Type B pancreatic cell (in vitro differentiated cells): ENCODE measurements around the gene TREX2. TPM values are rescaled to one million over a fixed set of nuclear protein-coding genes. Genes with fewer than 3 reads are reported as not detected.
"Not testable (repeated sequence)": the region's sequence is repeated elsewhere in the genome, so short reads cannot be mapped to it uniquely, and the experiment has no call there.

Experiments used
- DNase-seq: peaks from one replicate; pipeline ENCODE4 v3.0.0; 2021; ENCODE audit warnings: mixed read lengths; ENCODE audit not compliant: unreplicated experiment; ENCODE audit errors: extremely low spot score
- H3K27ac Mint-ChIP-seq: 2 replicates; pipeline ENCODE4 v1.8.0; 2021; ENCODE audit warnings: mild to moderate bottlenecking, mixed read lengths
- H3K27me3 Mint-ChIP-seq: 2 replicates; pipeline ENCODE4 v1.8.0; 2021; ENCODE audit warnings: mixed read lengths
- H3K36me3 Mint-ChIP-seq: 2 replicates; pipeline ENCODE4 v1.8.0; 2021; ENCODE audit warnings: mixed read lengths
- H3K4me1 Mint-ChIP-seq: one replicate; pipeline ENCODE4 v1.8.0; 2021; ENCODE audit warnings: mixed read lengths; ENCODE audit not compliant: unreplicated experiment
- H3K4me3 Mint-ChIP-seq: 2 replicates; pipeline ENCODE4 v1.8.0; 2021; ENCODE audit warnings: mild to moderate bottlenecking, mixed read lengths
- H3K9me3 Mint-ChIP-seq: 2 replicates; pipeline ENCODE4 v1.8.0; 2021; ENCODE audit warnings: mixed read lengths
- total RNA-seq: library from RNA; stranded (reverse); gene quantifications from 2 replicates; pipeline ENCODE4 v1.2.1, GENCODE V29; 2021; ENCODE audit warnings: low replicate concordance
- TF ChIP-seq, protein P1 (sequence below): fragments of 200-600 bp; sonication (generic); conservative IDR thresholded peaks from 2 replicates; pipeline ENCODE4 v1.5.0; 2021; ENCODE audit warnings: antibody characterized with exemption, mild to moderate bottlenecking

TREX2 gene
- total RNA-seq, 1 donor from 2014 or later = 0.72 TPM

DNA sequence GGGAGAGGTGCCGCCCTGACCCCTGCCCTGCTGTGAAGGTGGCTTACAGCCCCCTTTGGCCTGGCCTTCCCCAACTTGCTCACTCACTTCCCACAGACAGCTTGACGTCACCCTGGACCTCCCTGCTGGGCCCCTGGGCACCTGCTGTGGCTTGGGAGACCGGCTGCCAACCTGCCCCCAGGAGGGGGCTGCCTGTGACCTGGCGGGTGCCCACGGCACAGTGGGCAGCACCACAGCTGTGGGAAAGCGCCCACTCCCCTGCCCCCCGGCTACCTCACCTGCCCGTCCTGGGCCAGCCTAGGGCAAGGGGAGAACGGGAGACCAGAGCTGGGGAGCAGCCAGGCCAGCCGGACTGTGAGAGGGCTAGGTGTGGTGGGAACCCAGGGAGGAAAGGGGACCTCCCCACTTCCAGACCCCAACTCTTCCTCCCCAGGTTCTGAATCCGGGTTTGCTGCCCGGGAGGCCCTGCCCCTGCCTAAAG is 36.9 kb downstream of the TREX2 start:
- TF ChIP-seq, protein P1, sequence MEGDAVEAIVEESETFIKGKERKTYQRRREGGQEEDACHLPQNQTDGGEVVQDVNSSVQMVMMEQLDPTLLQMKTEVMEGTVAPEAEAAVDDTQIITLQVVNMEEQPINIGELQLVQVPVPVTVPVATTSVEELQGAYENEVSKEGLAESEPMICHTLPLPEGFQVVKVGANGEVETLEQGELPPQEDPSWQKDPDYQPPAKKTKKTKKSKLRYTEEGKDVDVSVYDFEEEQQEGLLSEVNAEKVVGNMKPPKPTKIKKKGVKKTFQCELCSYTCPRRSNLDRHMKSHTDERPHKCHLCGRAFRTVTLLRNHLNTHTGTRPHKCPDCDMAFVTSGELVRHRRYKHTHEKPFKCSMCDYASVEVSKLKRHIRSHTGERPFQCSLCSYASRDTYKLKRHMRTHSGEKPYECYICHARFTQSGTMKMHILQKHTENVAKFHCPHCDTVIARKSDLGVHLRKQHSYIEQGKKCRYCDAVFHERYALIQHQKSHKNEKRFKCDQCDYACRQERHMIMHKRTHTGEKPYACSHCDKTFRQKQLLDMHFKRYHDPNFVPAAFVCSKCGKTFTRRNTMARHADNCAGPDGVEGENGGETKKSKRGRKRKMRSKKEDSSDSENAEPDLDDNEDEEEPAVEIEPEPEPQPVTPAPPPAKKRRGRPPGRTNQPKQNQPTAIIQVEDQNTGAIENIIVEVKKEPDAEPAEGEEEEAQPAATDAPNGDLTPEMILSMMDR = no peak
- Mint-ChIP-seq H3K9me3 (no peaks in the 10 kb centered on the region), H3K27ac (no peak overlapping the region)

DNA sequence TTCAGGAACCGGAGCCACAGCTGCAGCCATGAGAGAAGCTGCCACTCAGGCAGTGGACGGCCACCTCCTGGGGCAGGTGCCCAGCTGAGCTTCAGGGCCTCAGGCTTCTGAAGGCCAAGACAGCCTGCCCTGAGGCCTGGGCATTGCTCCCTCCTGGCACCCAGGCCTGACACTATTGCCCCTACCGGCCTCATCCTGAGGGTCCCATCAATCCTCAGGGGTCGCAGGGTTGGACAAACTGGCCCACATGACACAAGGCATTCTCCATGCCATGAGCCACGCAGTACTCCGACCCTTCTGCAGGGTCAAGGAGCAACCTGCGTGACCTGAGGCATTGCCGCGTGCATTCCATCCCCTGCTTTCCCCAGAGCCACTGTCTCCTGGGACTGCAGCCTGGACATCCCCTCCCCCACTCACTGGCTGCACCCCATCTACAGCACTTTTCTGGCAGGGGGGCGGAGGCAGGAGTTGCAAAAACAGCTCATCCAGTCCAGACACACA is 37.6 kb downstream of the TREX2 start:
- H3K36me3 Mint-ChIP-seq = no peaks in the 10 kb centered on the region
- H3K27me3 Mint-ChIP-seq = peaks cover 26% of the 10 kb centered on the region
- TF ChIP-seq, protein P1 = no peak
- peaks cover under 1% of the 10 kb centered on the region for H3K9me3 Mint-ChIP-seq
- no peak overlapping the region for H3K4me3 Mint-ChIP-seq
- no peaks in the 10 kb centered on the region for H3K4me1 Mint-ChIP-seq
- H3K27ac Mint-ChIP-seq = no peak overlapping the region
- no peak for DNase-seq

More for the DNA sequence above, 36.9 kb downstream of the TREX2 start:
- H3K4me1 Mint-ChIP-seq = no peaks in the 10 kb centered on the region
- H3K36me3 Mint-ChIP-seq = no peaks in the 10 kb centered on the region
- DNase-seq = no peak
- peaks cover 26% of the 10 kb centered on the region for H3K27me3 Mint-ChIP-seq
- H3K4me3 Mint-ChIP-seq = no peak overlapping the region

DNA sequence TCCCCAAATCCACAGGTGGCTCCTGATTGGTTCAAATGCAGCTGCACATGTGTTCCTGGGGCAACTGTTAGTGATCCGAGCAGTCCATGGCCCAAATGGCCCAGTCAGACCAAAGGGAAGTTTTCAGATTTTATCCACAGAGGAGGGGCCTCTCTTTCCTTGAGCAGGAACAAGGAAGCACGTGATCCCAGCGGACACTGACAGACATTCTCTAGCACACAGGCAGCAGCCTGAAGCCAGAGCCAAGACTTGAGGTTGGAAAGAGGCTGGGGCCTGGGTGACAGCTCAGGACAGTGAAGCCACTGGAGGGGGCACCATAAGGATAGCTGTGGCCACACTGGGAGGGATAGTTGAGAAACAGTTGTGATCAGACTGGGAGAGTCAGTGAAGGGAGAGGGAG is 38.1 kb downstream of the TREX2 start:
- Mint-ChIP-seq H3K27me3 (peaks cover 26% of the 10 kb centered on the region), H3K9me3 (peaks cover 6% of the 10 kb centered on the region), H3K36me3 (no peaks in the 10 kb centered on the region), H3K4me1 (no peaks in the 10 kb centered on the region), H3K4me3 (no peak overlapping the region), H3K27ac (no peak overlapping the region)
- TF ChIP-seq, protein P1 = no peak
- DNase-seq = no peak

DNA sequence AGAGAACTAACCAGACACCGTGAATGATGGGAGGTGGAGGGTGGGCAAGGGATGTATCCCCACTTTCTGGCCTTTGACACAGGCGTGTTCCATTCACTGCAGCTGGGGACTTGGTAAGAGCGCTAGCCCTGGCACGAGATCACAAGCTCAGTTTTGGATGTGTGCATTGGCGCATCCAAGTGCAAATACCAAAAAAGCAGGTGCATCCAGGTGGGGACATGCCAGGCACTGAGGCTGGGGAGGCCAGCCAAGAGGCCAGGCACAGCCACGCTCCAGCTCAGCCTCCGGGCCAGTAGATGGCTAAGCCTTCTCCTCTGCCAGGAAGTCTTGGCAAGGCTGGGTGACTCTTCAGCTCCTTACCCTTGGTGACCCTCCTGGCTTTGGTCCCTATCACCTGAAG is 39.0 kb downstream of the TREX2 start:
- no peaks in the 10 kb centered on the region for H3K36me3 Mint-ChIP-seq
- no peak overlapping the region for H3K4me3 Mint-ChIP-seq
- no peaks in the 10 kb centered on the region for H3K4me1 Mint-ChIP-seq
- no peak for DNase-seq
- H3K27ac Mint-ChIP-seq = no peak overlapping the region
- H3K9me3 Mint-ChIP-seq = peaks cover 8% of the 10 kb centered on the region
- peaks cover 20% of the 10 kb centered on the region for H3K27me3 Mint-ChIP-seq
- TF ChIP-seq, protein P1 = no peak

DNA sequence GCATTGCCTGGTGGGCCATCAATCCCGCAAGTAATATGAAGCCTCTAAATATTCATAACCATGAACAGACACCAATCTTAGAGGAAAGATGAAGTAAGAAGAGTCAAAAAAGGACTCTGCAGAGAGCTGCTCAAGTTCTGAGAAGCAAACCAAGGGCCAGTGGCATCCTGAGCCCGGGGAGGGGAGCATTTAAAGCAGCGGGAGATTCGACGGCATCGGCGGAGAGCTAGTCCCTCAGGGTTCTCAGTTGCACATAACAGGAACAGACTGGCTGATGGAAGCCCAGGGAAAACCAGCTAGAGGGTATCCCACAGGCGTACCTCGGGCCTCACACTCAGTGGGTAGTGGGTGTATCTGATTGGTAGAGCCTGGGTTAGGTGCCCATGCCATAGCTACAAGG is 39.8 kb downstream of the TREX2 start:
- DNase-seq = no peak
- H3K27ac Mint-ChIP-seq = no peak overlapping the region
- peaks cover 17% of the 10 kb centered on the region for H3K27me3 Mint-ChIP-seq
- H3K4me3 Mint-ChIP-seq = no peak overlapping the region
- H3K4me1 Mint-ChIP-seq = no peaks in the 10 kb centered on the region
- H3K9me3 Mint-ChIP-seq = peaks cover 8% of the 10 kb centered on the region
- H3K36me3 Mint-ChIP-seq = no peaks in the 10 kb centered on the region
- TF ChIP-seq, protein P1 = no peak

DNA sequence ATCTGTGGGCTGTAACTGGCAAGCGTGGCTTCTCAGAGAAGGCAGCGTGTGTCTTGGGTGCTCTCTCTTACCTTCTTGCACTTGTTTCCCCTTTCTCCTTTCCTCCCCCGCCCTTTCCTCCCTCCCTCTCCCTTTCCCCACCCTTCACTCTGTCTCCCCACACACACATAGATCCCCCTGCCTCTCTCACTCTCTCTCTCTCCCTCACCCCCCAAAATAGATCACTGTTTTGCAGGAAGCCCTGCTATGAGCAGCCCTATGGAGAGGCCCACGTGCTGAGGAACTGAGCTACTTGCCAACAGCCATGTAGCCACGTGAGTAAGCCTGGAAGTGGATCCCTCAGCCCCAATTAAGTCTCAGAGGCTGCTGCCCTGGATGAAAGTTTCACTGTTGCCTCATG is 40.4 kb downstream of the TREX2 start:
- Mint-ChIP-seq H3K4me1 (no peaks in the 10 kb centered on the region), H3K27me3 (peaks cover 13% of the 10 kb centered on the region), H3K27ac (no peak overlapping the region), H3K4me3 (no peak overlapping the region), H3K36me3 (no peaks in the 10 kb centered on the region), H3K9me3 (peaks cover 8% of the 10 kb centered on the region)
- no peak for DNase-seq
- TF ChIP-seq, protein P1 = no peak

DNA sequence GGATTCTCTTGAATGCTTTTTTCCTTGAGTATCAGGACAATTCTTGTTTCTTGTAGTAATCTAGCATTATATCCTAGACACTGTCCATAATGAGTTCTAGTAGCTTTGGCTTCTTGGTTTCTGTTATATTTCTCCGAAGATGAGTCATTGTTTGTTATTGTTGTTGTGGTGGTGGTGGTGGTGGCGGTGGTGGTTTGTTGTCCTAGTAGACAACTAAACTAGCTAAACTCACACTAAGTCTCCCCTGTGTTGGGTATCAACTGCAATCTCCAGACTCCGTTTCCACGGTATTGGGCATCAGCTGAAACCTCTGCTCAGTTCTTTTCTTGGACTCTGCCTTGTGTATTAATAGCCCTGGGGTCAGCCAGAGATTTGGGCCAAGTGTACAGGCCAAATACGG is 41.5 kb downstream of the TREX2 start:
- DNase-seq, H3K4me3 Mint-ChIP-seq, H3K36me3 Mint-ChIP-seq, H3K9me3 Mint-ChIP-seq, H3K27ac Mint-ChIP-seq, H3K4me1 Mint-ChIP-seq: not testable (repeated sequence)
- H3K27me3 Mint-ChIP-seq = peaks cover 13% of the 10 kb centered on the region
